Activated CD8-positive, alpha-beta memory T cell treated with anti-CD3 and anti-CD28 coated beads, Interleukin-2, amount 10 ng/mL, durations not matched to agents 7 days and 5 days (primary cell): ENCODE results near the gene HIPK2. TPM values are rescaled to one million over a fixed set of nuclear protein-coding genes. Genes with fewer than 3 reads are reported as not detected.

Source experiments
- ATAC-seq: fragments of 150-1000 bp; cut with Tn5 transposase; one replicate; pipeline ENCODE4 v1.10.0; 2021; ENCODE audit warnings: moderate library complexity
- CTCF ChIA-PET: fragments of 350-600 bp; sonication (Branson Sonifier 250); formaldehyde crosslinking; loops from one replicate; lab custom pipeline; 2021; ENCODE audit warnings: antibody characterized with exemption; lab: Charles Lee
- DNase-seq: peaks from one replicate; pipeline ENCODE4 v3.0.0-alpha.2; 2020
- H3K27ac Mint-ChIP-seq: one replicate; pipeline ENCODE4 v1.8.0; 2021; ENCODE audit warnings: mild to moderate bottlenecking, mixed read lengths
- H3K27me3 Mint-ChIP-seq: one replicate; pipeline ENCODE4 v1.8.0; 2021; ENCODE audit warnings: mixed read lengths
- H3K36me3 Mint-ChIP-seq: one replicate; pipeline ENCODE4 v1.8.0; 2021; ENCODE audit warnings: mild to moderate bottlenecking, mixed read lengths
- H3K4me1 Mint-ChIP-seq: one replicate; pipeline ENCODE4 v1.8.0; 2021; ENCODE audit warnings: mixed read lengths
- H3K4me3 Mint-ChIP-seq: one replicate; pipeline ENCODE4 v1.8.0; 2021; ENCODE audit warnings: mild to moderate bottlenecking, moderate library complexity, mixed read lengths
- H3K9me3 Mint-ChIP-seq: one replicate; pipeline ENCODE4 v1.8.0; 2022; ENCODE audit warnings: low read depth, mixed read lengths
- total RNA-seq, 2 experiments: library from RNA; stranded (reverse); gene quantifications; one replicate each; pipeline ENCODE4 v1.2.3, GENCODE V29; 2021

HIPK2 gene
- total RNA-seq, 2 experiments from 2014 or later: 20.2 to 21.4 TPM

DNA sequence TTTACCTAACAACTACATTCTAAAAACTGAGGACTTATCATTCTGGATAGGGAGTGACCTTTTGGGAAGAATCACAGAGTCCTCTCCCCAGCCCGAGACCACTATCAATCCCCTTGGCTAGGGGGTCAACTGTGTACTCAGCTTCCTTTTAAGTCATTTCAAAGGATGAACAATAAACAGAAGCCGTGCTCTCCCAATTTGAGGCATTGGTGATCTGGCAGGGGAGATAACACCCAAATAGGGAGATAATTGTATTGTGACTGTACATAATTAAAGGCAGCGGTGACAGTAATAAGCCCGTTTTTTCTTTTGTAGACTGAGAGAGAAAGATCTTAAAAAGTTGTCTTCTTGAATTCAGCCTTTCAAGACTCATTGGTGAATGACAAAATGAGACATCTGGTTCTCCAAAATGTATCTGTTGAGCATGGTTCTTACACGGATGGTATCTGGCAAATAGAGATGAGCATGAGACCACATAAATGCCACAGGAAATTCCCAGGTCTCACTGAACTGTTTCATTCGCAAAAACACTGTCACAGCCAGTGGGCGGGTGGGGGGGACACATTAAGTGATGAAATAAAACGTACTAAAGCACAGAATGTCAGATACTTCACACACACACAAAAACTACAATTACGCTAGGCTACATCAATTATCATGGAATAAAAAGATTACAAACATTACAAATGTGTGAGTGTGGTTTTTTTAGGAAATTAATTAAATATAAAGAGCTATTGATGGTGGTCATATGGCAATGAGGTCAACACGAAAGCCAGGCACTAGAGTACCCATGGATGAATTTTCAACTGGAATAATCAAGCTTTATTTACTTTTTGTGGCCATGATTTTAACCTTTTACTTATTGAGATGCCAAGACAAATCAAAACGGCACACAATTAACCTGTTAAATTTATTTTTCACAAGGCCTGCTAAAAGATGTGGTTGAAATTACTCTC lies 108.4 kb downstream of the HIPK2 start:
- Mint-ChIP-seq H3K36me3 (peaks cover 8% of the 10 kb centered on the region), H3K4me3 (no peak overlapping the region), H3K9me3 (no peaks in the 10 kb centered on the region), H3K27ac (no peak overlapping the region), H3K27me3 (no peaks in the 10 kb centered on the region), H3K4me1 (peaks cover 29% of the 10 kb centered on the region)
- DNase-seq (no peak), ATAC-seq (no peak)
- CTCF ChIA-PET: interaction anchor here (1.5 to 1.7 kb wide), 3 partner anchors 12 to 24 kb away, joined by 3 to 7 read pairs (median 5); no protein-coding TSS in a partner anchor

DNA sequence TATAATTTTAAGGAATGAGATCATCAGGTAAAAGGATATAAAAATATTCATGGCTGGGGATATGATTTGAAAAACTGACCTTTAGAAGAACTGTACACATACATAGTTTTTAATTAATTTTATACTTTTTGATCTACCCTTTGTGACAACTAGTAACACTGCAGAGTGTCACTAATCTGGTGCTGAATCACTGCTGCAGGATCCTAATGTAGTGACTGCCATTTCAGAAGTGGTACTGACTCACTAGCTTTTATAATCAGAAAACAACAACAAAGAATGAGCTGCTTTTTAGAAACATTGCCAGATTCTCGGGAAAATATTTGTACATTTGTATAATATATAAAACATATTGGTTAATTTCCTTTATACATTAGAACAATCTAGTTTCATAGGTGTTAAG lies 110.4 kb downstream of the HIPK2 start:
- H3K4me3 Mint-ChIP-seq: no peak overlapping the region
- H3K9me3 Mint-ChIP-seq: no peaks in the 10 kb centered on the region
- peaks cover 13% of the 10 kb centered on the region for H3K4me1 Mint-ChIP-seq
- no peak for DNase-seq
- no peak overlapping the region for H3K27ac Mint-ChIP-seq
- no peak for ATAC-seq
- no peaks in the 10 kb centered on the region for H3K27me3 Mint-ChIP-seq
- peaks cover 3% of the 10 kb centered on the region for H3K36me3 Mint-ChIP-seq
- CTCF ChIA-PET: interaction anchor here (0.6 to 1.7 kb wide), 2 partner anchors 21 to 67 kb away, joined by 3 to 5 read pairs; no protein-coding TSS in a partner anchor

DNA sequence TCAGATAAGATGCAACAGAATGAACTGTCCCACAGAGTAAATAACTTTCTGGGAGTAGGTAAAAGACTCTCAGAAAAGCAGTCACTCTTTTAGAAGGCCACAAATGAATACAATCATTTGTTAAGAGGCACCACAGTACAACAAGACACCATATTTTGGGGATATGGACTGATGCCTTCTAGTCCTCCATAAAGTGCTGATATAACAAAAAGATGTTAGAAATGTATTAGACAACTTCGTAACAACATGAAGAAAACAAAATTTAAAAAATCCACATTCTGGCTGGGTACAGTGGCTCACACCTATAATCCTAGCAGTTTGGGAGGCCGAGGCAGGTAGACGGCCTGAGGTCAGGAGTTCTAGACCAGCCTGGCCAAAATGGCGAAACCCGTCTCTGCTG lies 111.3 kb downstream of the HIPK2 start:
- Mint-ChIP-seq H3K27me3 (no peaks in the 10 kb centered on the region), H3K36me3 (peaks cover 1% of the 10 kb centered on the region), H3K4me1 (peaks cover 15% of the 10 kb centered on the region), H3K27ac (no peak overlapping the region), H3K9me3 (no peaks in the 10 kb centered on the region), H3K4me3 (no peak overlapping the region)
- CTCF ChIA-PET: interaction anchor here (0.6 kb wide), 1 partner anchor 66 kb away, joined by 3 read pairs; no protein-coding TSS in a partner anchor
- DNase-seq (no peak), ATAC-seq (no peak)

DNA sequence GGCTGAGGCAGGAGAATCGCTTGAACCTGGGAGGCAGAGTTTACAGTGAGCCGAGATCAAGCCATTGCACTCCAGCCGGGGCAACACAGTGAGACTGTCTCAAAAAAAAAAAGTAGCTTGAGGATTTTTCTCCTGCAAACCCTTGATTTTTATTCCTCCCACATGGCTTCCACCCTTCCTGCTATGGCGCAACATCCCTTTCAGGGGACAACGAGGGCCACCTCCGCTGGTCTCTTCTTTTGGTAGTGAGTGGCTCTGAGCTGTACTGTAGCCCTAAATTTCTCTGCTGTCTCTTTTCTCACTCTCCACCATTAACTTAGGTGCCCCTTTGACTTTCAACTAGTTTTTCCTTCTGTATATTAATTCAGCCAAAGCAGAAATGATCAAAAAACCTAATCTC lies 113.4 kb downstream of the HIPK2 start:
- Mint-ChIP-seq H3K9me3 (no peaks in the 10 kb centered on the region), H3K4me3 (no peak overlapping the region), H3K27ac (no peak overlapping the region), H3K36me3 (peaks cover 1% of the 10 kb centered on the region), H3K4me1 (peaks cover 19% of the 10 kb centered on the region), H3K27me3 (no peaks in the 10 kb centered on the region)
- DNase-seq (no peak), ATAC-seq (no peak)
- CTCF ChIA-PET: no interaction called here

DNA sequence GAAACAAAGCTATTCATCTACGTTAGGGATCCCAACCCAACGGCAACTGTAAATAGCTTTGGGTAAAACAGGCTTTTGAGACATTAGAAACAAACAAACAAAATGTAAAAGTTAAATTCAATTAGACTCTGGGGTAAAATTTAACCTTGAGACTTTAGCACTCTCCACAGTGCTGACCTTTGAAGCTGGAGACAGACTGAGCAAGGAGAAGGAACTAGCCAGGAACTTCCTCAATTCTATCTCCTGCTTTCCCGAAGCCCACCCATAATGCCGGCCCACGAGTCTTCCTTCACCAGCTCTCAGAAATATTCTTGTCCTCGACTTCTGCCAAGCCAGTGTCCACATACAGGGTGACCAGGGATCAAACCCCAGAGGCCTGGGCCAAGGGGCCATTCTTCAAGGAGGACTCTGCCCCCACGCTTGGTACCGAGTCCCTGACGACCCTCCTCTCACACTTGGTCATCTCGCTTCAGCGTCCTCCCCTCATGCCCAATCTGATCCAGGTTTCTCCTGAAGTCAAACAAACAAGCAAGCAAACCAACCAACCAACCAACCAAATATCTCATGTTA lies 114.1 kb downstream of the HIPK2 start:
- peaks cover 1% of the 10 kb centered on the region for H3K36me3 Mint-ChIP-seq
- no peaks in the 10 kb centered on the region for H3K9me3 Mint-ChIP-seq
- ATAC-seq: no peak
- H3K4me1 Mint-ChIP-seq: peaks cover 19% of the 10 kb centered on the region
- no peaks in the 10 kb centered on the region for H3K27me3 Mint-ChIP-seq
- CTCF ChIA-PET: no interaction called here
- no peak for DNase-seq
- no peak overlapping the region for H3K27ac Mint-ChIP-seq
- H3K4me3 Mint-ChIP-seq: no peak overlapping the region

DNA sequence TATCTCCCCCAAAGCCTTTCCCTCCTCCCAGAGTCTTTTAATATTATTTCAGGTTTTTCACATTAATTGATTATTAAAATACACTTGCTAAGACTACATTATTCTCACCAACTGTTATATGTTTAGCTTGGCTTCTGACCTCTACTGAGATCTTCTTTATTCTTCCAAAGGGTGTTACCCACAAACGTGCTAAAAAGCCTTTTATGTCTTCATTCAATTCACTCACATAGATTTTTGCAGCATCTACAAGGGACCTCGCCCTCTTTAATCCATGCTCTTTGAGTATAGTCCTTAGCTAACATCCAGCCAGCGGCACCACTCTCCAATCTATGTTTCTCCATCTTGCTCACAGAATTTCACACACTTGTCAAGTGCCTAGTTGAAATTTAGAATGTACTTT lies 115.9 kb downstream of the HIPK2 start:
- H3K36me3 Mint-ChIP-seq: peaks cover 1% of the 10 kb centered on the region
- H3K27me3 Mint-ChIP-seq: no peaks in the 10 kb centered on the region
- peaks cover 23% of the 10 kb centered on the region for H3K4me1 Mint-ChIP-seq
- no peak overlapping the region for H3K4me3 Mint-ChIP-seq
- CTCF ChIA-PET: interaction anchor here (1.8 kb wide), 1 partner anchor 16 kb away, joined by 7 read pairs; no protein-coding TSS in a partner anchor
- no peak for ATAC-seq
- no peaks in the 10 kb centered on the region for H3K9me3 Mint-ChIP-seq
- H3K27ac Mint-ChIP-seq: no peak overlapping the region
- no peak for DNase-seq

DNA sequence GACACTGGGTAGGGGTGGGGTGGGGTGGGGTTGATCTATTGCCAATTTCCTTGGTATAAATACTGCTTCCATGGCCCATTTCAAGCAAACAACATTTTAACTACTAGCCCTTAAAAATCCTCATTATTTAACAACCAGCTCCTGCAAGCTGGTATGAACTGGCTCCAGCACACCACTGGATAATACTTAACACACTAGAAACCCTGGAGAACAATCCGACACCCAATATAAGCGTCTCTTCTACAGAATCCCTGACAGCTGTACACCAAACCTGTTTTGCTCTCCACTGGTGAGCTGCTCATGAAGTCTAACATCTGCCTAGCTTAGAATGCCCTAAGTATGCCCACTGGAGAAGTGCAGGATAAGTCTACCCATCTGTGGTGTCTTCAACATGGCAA lies 116.8 kb downstream of the HIPK2 start:
- Mint-ChIP-seq H3K4me3 (no peak overlapping the region), H3K9me3 (no peaks in the 10 kb centered on the region), H3K4me1 (peaks cover 23% of the 10 kb centered on the region), H3K27ac (no peak overlapping the region), H3K36me3 (peaks cover 3% of the 10 kb centered on the region), H3K27me3 (no peaks in the 10 kb centered on the region)
- ATAC-seq (no peak), DNase-seq (no peak)
- CTCF ChIA-PET: interaction anchor here (1.8 kb wide), 1 partner anchor 15 kb away, joined by 7 read pairs; no protein-coding TSS in a partner anchor

DNA sequence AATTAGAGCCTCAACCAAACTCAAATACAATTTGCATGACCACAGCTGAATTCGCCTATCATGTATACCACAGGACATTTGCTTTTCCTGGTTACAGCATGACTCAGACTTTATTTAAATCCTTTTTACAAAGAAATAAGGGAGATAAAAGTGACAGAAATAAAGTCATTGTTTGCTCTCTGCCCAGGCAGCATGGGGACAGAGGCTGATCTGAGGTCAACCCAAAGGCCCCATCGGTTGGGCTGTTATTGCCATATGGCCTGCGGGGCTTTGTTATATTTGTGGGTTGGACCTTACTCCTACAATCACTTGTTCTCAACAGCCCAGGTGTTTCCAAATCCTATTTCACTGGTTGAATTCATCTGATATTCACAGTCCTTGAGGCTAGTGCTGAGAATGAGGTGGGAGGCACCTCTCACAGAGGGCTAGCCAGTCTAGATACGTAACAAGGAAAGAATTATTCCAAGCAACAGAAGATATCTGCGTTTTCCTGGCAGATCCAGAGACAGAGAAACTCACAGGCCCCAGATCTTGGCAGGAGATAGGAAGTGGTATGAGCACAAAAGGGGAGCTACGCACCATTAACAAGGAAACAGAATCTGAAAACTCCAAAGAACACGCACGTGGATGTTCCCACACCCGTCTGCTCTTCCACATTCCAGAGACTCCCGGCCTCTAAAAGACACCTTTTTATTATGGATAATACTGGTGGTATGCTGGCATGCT lies 117.3 kb downstream of the HIPK2 start:
- CTCF ChIA-PET: interaction anchor here (1.8 to 1.9 kb wide), 3 partner anchors 14 to 15 kb away, joined by 6 to 7 read pairs (median 7); no protein-coding TSS in a partner anchor
- no peak for ATAC-seq
- no peaks in the 10 kb centered on the region for H3K27me3 Mint-ChIP-seq
- no peak overlapping the region for H3K4me3 Mint-ChIP-seq
- no peak overlapping the region for H3K27ac Mint-ChIP-seq
- DNase-seq: no peak
- no peaks in the 10 kb centered on the region for H3K9me3 Mint-ChIP-seq
- H3K36me3 Mint-ChIP-seq: peaks cover 2% of the 10 kb centered on the region
- H3K4me1 Mint-ChIP-seq: peaks cover 23% of the 10 kb centered on the region

DNA sequence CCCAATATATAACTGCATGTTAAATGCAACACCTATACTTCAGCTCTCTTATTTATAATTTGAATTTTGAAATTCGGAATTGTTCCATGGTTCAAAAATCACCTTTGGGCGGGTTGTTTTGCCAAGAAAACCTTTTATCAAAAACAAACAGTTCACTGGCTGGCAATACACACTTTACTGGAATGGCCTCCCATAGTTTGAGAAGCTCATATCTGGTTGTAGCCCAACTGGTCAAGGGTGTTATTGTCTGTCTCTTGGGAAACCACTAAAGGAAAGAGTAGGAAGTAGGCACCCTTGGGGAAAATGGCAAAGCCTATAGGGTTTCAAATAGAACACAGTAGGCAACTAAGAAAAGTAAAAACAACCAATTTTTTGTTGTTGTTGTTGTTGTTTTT lies 117.9 kb downstream of the HIPK2 start:
- Mint-ChIP-seq H3K9me3 (no peaks in the 10 kb centered on the region), H3K4me3 (no peak overlapping the region), H3K36me3 (peaks cover 2% of the 10 kb centered on the region), H3K4me1 (peaks cover 23% of the 10 kb centered on the region), H3K27me3 (no peaks in the 10 kb centered on the region), H3K27ac (no peak overlapping the region)
- no peak for ATAC-seq
- CTCF ChIA-PET: interaction anchor here (1.8 to 1.9 kb wide), 2 partner anchors 14 kb away, joined by 6 to 7 read pairs; no protein-coding TSS in a partner anchor
- DNase-seq: no peak

DNA sequence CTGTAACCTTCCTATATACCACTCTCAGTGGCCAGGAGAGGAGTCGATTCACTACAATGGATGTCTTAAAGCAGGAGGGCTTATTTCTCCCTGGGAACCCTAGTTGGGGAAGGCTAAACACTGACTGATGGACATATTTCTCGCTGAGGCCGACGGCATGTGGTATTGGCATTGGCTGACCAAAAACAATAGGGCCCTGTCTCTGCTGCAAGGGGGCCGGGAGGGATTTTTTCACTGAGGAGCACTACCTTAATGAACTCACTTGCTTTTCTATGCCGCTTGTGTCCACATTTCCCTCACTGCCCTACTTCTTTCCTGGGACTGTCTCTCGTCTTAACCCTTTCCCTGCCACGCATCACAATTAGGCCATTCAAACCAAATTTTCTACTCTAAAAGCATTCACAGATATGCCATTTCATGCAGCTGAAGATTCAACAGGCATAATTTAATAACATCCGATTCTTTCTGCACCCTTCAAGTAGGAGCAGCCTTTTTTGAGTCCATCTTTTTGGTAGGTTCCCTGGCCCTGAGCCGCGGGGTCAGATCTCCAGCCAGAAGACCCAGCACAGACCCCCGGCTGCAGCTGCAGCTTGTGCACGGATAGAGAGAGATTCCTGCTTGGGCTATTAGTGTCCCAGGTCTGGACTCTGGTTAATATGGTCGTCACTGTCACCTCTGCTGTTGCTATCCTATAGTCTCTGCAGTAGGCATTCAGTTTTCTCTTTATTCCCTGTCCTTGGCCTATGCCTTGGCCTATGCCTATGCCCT lies 118.7 kb downstream of the HIPK2 start:
- DNase-seq (no peak), ATAC-seq (no peak)
- Mint-ChIP-seq H3K9me3 (no peaks in the 10 kb centered on the region), H3K4me3 (no peak overlapping the region), H3K27ac (no peak overlapping the region), H3K4me1 (peaks cover 23% of the 10 kb centered on the region), H3K27me3 (no peaks in the 10 kb centered on the region), H3K36me3 (peaks cover 2% of the 10 kb centered on the region)
- CTCF ChIA-PET: interaction anchor here (1.8 to 1.9 kb wide), 2 partner anchors 13 to 15 kb away, joined by 6 to 7 read pairs; no protein-coding TSS in a partner anchor

DNA sequence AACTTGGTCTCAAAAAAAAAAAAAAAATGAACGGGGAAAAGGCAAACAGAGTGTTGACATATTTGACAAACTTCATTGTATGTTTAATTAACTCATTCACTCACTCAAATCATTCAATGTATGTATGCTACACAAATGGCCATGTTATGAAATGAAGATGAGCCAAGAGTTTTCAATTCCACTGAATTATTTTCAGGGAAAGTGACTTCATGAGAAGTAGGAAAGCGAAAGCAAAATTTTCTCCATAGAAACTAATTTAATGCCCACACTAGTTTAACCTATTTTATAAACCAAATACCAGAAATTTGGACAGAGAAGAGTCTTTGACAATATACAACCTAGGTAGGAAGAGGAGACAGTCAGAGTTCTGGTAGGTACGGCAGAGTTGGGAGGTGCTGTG lies 119.5 kb downstream of the HIPK2 start:
- DNase-seq (no peak), ATAC-seq (no peak)
- CTCF ChIA-PET: interaction anchor here (0.7 to 1.3 kb wide), 2 partner anchors 11 to 13 kb away, joined by 4 to 6 read pairs; no protein-coding TSS in a partner anchor
- Mint-ChIP-seq H3K4me1 (peaks cover 23% of the 10 kb centered on the region), H3K9me3 (no peaks in the 10 kb centered on the region), H3K36me3 (peaks cover 2% of the 10 kb centered on the region), H3K27ac (no peak overlapping the region), H3K4me3 (no peak overlapping the region), H3K27me3 (no peaks in the 10 kb centered on the region)

DNA sequence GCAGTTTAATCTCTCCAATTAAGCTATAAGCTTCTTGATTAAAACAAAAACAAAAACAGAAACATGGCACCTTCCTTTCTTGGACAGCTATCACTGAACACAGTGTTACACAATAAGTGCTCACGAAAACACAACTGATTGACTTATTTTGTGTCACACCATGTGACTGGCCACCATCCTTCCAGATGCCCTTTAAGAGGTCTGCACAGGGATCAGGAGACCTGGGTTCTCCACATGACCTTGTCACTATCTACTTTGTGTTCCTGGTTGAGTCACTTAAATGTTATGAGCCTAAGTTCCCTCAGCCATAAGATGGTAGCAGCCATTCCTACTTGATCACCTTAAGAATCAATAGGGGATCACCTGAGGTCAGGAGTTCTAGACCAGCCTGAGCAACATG lies 120.1 kb downstream of the HIPK2 start:
- no peaks in the 10 kb centered on the region for H3K9me3 Mint-ChIP-seq
- CTCF ChIA-PET: interaction anchor here (0.7 to 1.3 kb wide), 2 partner anchors 11 to 12 kb away, joined by 4 to 6 read pairs; no protein-coding TSS in a partner anchor

More for the DNA sequence above, 120.1 kb downstream of the HIPK2 start:
- DNase-seq (no peak), ATAC-seq (no peak)
- Mint-ChIP-seq H3K36me3 (peaks cover 2% of the 10 kb centered on the region), H3K27me3 (no peaks in the 10 kb centered on the region), H3K27ac (no peak overlapping the region), H3K4me1 (peaks cover 23% of the 10 kb centered on the region), H3K4me3 (no peak overlapping the region)
